ENCODE results near the gene IRAK1. TPM values are rescaled to one million over a fixed set of nuclear protein-coding genes. Genes with fewer than 3 reads are reported as not detected.

Gene IRAK1
- total and polyA plus RNA-seq, 2 of the 13 experiments (the other 11 are each of a cell fraction or from before 2014, with no cell fraction given): 57.7 to 77.3 TPM

DNA sequence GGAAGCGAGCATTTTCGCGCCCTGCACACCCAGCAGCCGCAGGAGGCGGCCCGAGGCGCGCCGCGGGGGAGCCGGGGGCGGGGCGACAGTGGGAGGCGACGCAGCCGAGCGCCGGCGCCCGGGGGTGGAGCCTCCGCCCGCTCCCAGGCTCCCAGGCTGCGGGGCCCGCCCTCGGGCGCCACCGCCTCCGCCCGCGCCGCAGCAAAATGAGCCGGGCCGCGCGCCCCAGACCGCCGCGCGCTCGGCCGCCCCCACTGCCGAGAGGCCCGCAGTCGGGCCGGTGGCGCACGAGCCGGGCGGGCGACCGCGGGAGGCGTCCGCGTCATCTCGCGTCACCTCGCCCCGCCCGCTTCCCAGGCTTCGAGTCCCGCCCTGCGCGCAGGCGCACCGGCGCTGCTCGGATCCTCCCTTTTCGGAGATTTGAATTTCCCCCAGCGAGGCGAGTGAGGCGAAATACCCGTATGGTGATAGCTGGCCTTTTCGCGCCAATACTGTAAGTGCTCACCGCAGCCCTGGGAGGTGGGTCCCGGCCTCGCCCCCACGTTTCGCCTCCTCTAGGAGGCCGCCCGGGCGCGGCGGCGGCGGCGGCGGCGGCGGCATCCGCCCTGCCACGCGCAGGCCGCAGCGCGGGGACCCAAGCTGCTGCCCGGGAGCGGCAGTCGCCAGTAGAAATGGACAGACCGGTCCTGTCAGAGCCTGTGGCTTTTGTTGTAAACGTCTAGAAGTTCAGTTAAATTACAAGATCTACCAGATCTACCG lies 47.2 kb downstream of the IRAK1 start, which contains the start of gene TMEM187:
Gene TMEM187 (plus strand): TSS at position 387 of the 759 bp plus-strand sequence. CDS start 9,309 bp downstream, outside the sequence.
- Histone ChIP-seq H3K9ac (ENCODE audit: insufficient read depth, low read depth, low read length) (peak within 1 kb of the TSS; percentile 100), H3K36me3 (replicated peaks in 1 of 2; ENCODE audit: control insufficient read depth in 1 of 2, insufficient read depth in 2 of 2, low read length in 2 of 2) (peaks cover 0 to 5% of the 10 kb centered on the region in 2 experiments; a peak in 2 of 5 replicates), H3K4me1 (ENCODE audit: insufficient read depth, low read length) (peaks cover 46% of the 10 kb centered on the region), H3K27me3 (ENCODE audit: control insufficient read depth in 1 of 2, insufficient read depth in 2 of 2, low read length in 2 of 2) (no peaks in the 10 kb centered on the region; a peak in 1 of 5 replicates), H3K79me2 (ENCODE audit: insufficient read depth, low read length) (peaks cover 41% of the 10 kb centered on the region), H4K20me1 (ENCODE audit: insufficient read depth, low read length) (peaks cover 21% of the 10 kb centered on the region), H3K9me3 (ENCODE audit: low read length) (no peaks in the 10 kb centered on the region), H2AFZ (ENCODE audit: low read length) (no peak within 1 kb of the TSS), H3K4me3 (replicated peaks in 1 of 3; ENCODE audit: insufficient read depth in 1 of 3, low read depth in 2 of 3, low read length in 3 of 3) (peak within 1 kb of the TSS; percentile 85 to 90 (median 89)), H3K27ac (ENCODE audit: extremely low read length, insufficient read depth, low read length) (peak within 1 kb of the TSS; percentile 100), H3K4me2 (ENCODE audit: low read depth, low read length) (peak within 1 kb of the TSS; percentile 80)
- WGBS (ENCODE audit: low lambda C conversion rate): 3% methylated on average over 6 of the region's 103 CpGs
- POLR2A ChIA-PET: interaction anchor here (1.4 to 6.3 kb wide), 3 partner anchors 37 to 45 kb away, joined by 4 to 54 read pairs (median 23); partner anchors contain the start of gene NAA10
- ATAC-seq: peak; percentile 25
- CTCF ChIA-PET (ENCODE audit: low intra/inter-chr PET ratio, low total read pairs): no interaction called here
- in situ Hi-C loops (cut with HindIII; ENCODE audit: extremely low pct_ligation_motif_present, low pct_unique_long_range_greater_than_20kb) (loop anchor here (5.0 kb wide), 1 partner anchor 40 kb away; no protein-coding TSS in a partner anchor), intact Hi-C loops (cut with micrococcal nuclease; ENCODE audit: unreplicated experiment) (loop anchor here (2.0 kb wide), 1 partner anchor 40 kb away; no protein-coding TSS in a partner anchor)
- no TSS peak for BruUV-seq (replicated peaks)
- DNase-seq (ENCODE audit: low spot score): peak; percentile 84
- FAIRE-seq: peak; percentile 76
- TF ChIP-seq ZNF574 (CRISPR knock-in tag; IDR thresholded peaks at IDR 0.05): 0 out of 2 replicates have a peak, but pooled peaks have one; percentile 0
- TF ChIP-seq CREB1 (IDR thresholded peaks at IDR 0.05): peak; percentile 80; the same call in 1 of the 2 replicates
- no peak for TF ChIP-seq CREB1 (CRISPR knock-in tag; IDR thresholded peaks at IDR 0.05)
- 0 out of 2 replicates have a peak, but pooled peaks have one; percentile 0 for TF ChIP-seq ZFX (CRISPR knock-in tag; IDR thresholded peaks at IDR 0.05; ENCODE audit: low read depth)
- TF ChIP-seq, protein P1, sequence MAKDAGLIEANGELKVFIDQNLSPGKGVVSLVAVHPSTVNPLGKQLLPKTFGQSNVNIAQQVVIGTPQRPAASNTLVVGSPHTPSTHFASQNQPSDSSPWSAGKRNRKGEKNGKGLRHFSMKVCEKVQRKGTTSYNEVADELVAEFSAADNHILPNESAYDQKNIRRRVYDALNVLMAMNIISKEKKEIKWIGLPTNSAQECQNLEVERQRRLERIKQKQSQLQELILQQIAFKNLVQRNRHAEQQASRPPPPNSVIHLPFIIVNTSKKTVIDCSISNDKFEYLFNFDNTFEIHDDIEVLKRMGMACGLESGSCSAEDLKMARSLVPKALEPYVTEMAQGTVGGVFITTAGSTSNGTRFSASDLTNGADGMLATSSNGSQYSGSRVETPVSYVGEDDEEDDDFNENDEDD (CRISPR knock-in tag; IDR thresholded peaks at IDR 0.05; ENCODE audit: borderline replicate concordance): 0 out of 2 replicates have a peak, but pooled peaks have one; percentile 58
- no peak for TF ChIP-seq ZNF572 (CRISPR knock-in tag; IDR thresholded peaks at IDR 0.05)
- TF ChIP-seq KLF12 (CRISPR knock-in tag; IDR thresholded peaks at IDR 0.05; ENCODE audit: borderline replicate concordance): 0 out of 2 replicates have a peak, but pooled peaks have one; percentile 39
- TF ChIP-seq CENPT (CRISPR knock-in tag; IDR thresholded peaks at IDR 0.05; ENCODE audit: low read depth): no peak
- TF ChIP-seq POLR2G (IDR thresholded peaks at IDR 0.05; ENCODE audit: low read depth, low read length): 0 out of 2 replicates have a peak, but pooled peaks have one; percentile 37
- TF ChIP-seq ZFP62 (CRISPR knock-in tag; IDR thresholded peaks at IDR 0.05): no peak
- TF ChIP-seq YY1 (IDR thresholded peaks at IDR 0.05; ENCODE audit: insufficient read depth, insufficient replicate concordance, low read depth, low read length): peak; percentile 11
- TF ChIP-seq, protein P2, sequence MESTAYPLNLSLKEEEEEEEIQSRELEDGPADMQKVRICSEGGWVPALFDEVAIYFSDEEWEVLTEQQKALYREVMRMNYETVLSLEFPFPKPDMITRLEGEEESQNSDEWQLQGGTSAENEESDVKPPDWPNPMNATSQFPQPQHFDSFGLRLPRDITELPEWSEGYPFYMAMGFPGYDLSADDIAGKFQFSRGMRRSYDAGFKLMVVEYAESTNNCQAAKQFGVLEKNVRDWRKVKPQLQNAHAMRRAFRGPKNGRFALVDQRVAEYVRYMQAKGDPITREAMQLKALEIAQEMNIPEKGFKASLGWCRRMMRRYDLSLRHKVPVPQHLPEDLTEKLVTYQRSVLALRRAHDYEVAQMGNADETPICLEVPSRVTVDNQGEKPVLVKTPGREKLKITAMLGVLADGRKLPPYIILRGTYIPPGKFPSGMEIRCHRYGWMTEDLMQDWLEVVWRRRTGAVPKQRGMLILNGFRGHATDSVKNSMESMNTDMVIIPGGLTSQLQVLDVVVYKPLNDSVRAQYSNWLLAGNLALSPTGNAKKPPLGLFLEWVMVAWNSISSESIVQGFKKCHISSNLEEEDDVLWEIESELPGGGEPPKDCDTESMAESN (CRISPR knock-in tag; conservative IDR thresholded peaks at IDR 0.05): no peak
- TF ChIP-seq ZC3H13 (CRISPR knock-in tag; IDR thresholded peaks at IDR 0.05): 0 out of 2 replicates have a peak, but pooled peaks have one; percentile 24
- no peak for TF ChIP-seq SP1 (IDR thresholded peaks at IDR 0.05)
- TF ChIP-seq SP1 (CRISPR knock-in tag; IDR thresholded peaks at IDR 0.05): peak; percentile 35; the same call in 1 of the 2 replicates
- TF ChIP-seq MBD4 (IDR thresholded peaks at IDR 0.05; ENCODE audit: borderline replicate concordance, low read length): no peak

Data from HepG2 (cell line).